IMR-90 (cell line): ENCODE results near the gene GDPD5.

Experiments
- BHLHE40 ChIP-seq: fragments of 150-350 bp; IDR thresholded peaks from 2 replicates; pipeline ENCODE4 v1.6.1; 2016; ENCODE audit warnings: mild to moderate bottlenecking, low read depth, low read length
- CEBPB ChIP-seq: IDR thresholded peaks from 2 replicates; pipeline ENCODE4 v1.6.1; 2012; ENCODE audit warnings: low read depth, low read length, improper control_type of control experiment
- FOS ChIP-seq: fragments of 150-350 bp; IDR thresholded peaks from 2 replicates; pipeline ENCODE4 v1.6.1; 2016; ENCODE audit warnings: low read depth, low read length
- MAFK ChIP-seq: IDR thresholded peaks from 2 replicates; pipeline ENCODE4 v1.6.1; 2012; ENCODE audit warnings: low read depth, low read length, improper control_type of control experiment
- NFE2L2 ChIP-seq: fragments of 150-350 bp; IDR thresholded peaks from 2 replicates; pipeline ENCODE4 v1.6.1; 2016; ENCODE audit warnings: low read depth, mild to moderate bottlenecking, low read length
- POLR2A ChIP-seq: IDR thresholded peaks from 2 replicates; pipeline ENCODE4 v1.6.1; 2012; ENCODE audit warnings: mild to moderate bottlenecking, low read depth, low read length
- RAD21 ChIP-seq: IDR thresholded peaks from 2 replicates; pipeline ENCODE4 v1.6.1; 2012; ENCODE audit warnings: low read length, improper control_type of control experiment
- RCOR1 ChIP-seq: IDR thresholded peaks from 2 replicates; pipeline ENCODE4 v1.6.1; 2012; ENCODE audit warnings: mild to moderate bottlenecking, low read length, improper control_type of control experiment; ENCODE audit not compliant: insufficient replicate concordance
- SMC3 ChIP-seq: fragments of 150-350 bp; IDR thresholded peaks from 2 replicates; pipeline ENCODE4 v1.6.1; 2016; ENCODE audit warnings: low read depth, mild to moderate bottlenecking, antibody characterized with exemption, low read length, moderate library complexity
- TF ChIP-seq, protein P1 (sequence below): conservative IDR thresholded peaks from 2 replicates; pipeline ENCODE4 v1.5.1; 2012; ENCODE audit warnings: mild to moderate bottlenecking, low read depth, low read length, improper control_type of control experiment
- TF ChIP-seq, protein P2 (sequence below): fragments of 150-350 bp; IDR thresholded peaks from 2 replicates; pipeline ENCODE4 v1.6.1; 2017; ENCODE audit warnings: mild to moderate bottlenecking, antibody characterized with exemption, low read length, low read depth

DNA sequence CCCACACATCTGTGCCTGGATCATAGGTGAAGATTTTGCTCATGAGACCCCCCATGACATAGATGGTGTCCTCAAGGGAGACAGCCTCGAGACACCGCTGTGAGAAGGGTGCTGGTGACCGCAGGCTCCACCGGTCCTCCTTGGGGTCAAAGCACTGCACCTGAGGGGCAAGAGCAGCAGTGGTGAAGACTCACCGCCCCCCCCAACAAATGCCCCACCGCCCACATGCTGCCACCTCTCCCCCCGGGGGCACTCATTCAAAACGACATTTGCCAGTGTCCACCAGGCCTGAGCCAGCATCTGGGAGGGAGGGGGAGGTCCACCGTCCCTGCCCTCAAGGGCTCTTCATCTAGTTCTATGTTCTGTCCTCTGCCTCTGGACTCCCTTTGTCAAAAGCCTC lies 102.0 kb downstream of the GDPD5 start:
- TF ChIP-seq, protein P1, sequence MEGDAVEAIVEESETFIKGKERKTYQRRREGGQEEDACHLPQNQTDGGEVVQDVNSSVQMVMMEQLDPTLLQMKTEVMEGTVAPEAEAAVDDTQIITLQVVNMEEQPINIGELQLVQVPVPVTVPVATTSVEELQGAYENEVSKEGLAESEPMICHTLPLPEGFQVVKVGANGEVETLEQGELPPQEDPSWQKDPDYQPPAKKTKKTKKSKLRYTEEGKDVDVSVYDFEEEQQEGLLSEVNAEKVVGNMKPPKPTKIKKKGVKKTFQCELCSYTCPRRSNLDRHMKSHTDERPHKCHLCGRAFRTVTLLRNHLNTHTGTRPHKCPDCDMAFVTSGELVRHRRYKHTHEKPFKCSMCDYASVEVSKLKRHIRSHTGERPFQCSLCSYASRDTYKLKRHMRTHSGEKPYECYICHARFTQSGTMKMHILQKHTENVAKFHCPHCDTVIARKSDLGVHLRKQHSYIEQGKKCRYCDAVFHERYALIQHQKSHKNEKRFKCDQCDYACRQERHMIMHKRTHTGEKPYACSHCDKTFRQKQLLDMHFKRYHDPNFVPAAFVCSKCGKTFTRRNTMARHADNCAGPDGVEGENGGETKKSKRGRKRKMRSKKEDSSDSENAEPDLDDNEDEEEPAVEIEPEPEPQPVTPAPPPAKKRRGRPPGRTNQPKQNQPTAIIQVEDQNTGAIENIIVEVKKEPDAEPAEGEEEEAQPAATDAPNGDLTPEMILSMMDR: no peak
- TF ChIP-seq POLR2A: no peak
- TF ChIP-seq, protein P2, sequence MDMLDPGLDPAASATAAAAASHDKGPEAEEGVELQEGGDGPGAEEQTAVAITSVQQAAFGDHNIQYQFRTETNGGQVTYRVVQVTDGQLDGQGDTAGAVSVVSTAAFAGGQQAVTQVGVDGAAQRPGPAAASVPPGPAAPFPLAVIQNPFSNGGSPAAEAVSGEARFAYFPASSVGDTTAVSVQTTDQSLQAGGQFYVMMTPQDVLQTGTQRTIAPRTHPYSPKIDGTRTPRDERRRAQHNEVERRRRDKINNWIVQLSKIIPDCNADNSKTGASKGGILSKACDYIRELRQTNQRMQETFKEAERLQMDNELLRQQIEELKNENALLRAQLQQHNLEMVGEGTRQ: no peak
- no peak for TF ChIP-seq SMC3
- no peak for TF ChIP-seq RAD21
- TF ChIP-seq BHLHE40: no peak
- TF ChIP-seq NFE2L2: no peak
- no peak for TF ChIP-seq CEBPB
- TF ChIP-seq FOS: no peak
- no peak for TF ChIP-seq RCOR1
- no peak for TF ChIP-seq MAFK
